GM12878 (cell line): ENCODE results near the gene NRSN2. TPM values are rescaled to one million over a fixed set of nuclear protein-coding genes. Genes with fewer than 3 reads are reported as not detected.
"Not testable (repeated sequence)": the region's sequence is repeated elsewhere in the genome, so short reads cannot be mapped to it uniquely, and the experiment has no call there.

Experiments
- ATAC-seq: fragments of 200-7000 bp; cut with Tn5 transposase; 3 replicates; pipeline ENCODE4 v1.9.1; 2020; ENCODE audit warnings: mild to moderate bottlenecking, moderate library complexity
- BruUV-seq: library from RNA; stranded (reverse); fragments of 400-500 nt; replicated peaks from 2 replicates; lab custom pipeline; 2021; lab: Mats Ljungman, UMichigan
- CTCF ChIA-PET: fragments of 300-600 bp; sonication (Branson Sonifier 250); formaldehyde crosslinking; extraction: SDS; loops from one replicate; lab custom pipeline; 2021; ENCODE audit warnings: inconsistent platforms; lab: Yijun Ruan, JAX
- POLR2A ChIA-PET: fragments of 350-600 bp; formaldehyde crosslinking; extraction: SDS; loops from one replicate; lab custom pipeline; 2021; ENCODE audit warnings: inconsistent platforms; lab: Charles Lee
- RAD21 ChIA-PET: fragments of 300-600 bp; sonication (Branson Sonifier 250); formaldehyde crosslinking; loops from one replicate; lab custom pipeline; 2023; ENCODE audit warnings: antibody characterized with exemption; ENCODE audit not compliant: unreplicated experiment; lab: Charles Lee
- SMC1A ChIA-PET: fragments of 300-600 bp; sonication (Branson Sonifier 250); formaldehyde crosslinking; loops from one replicate; lab custom pipeline; 2023; ENCODE audit not compliant: unreplicated experiment, uncharacterized antibody; lab: Charles Lee
- DNase-seq: peaks from one replicate; pipeline ENCODE4 v3.0.0-alpha.2; 2011; ENCODE audit warnings: low read depth, low spot score
- FAIRE-seq: peaks from 3 replicates; lab custom pipeline; 2011; peaks lifted over from hg19 to GRCh38; lab: Jason Lieb, UNC
- H2AFZ ChIP-seq: 2 replicates; pipeline ENCODE4 v1.6.0; 2011; ENCODE audit warnings: low read depth, low read length, control low read depth; ENCODE audit not compliant: control insufficient read depth
- H3K27ac ChIP-seq: 2 replicates; pipeline ENCODE4 v1.5.1; 2011; ENCODE audit warnings: control low read depth; ENCODE audit not compliant: control insufficient read depth, insufficient read depth
- H3K27me3 ChIP-seq, 2 experiments: replicated peaks in 1 of 2; 2 replicates each; pipeline versions ENCODE4 v1.6.0 to v1.6.1; 2011; ENCODE audit warnings: low read length in 1 of 2; ENCODE audit not compliant: control insufficient read depth in 2 of 2, insufficient read depth in 2 of 2
- H3K36me3 ChIP-seq, 2 experiments: 2 replicates each; pipeline ENCODE4 v1.5.1; 2011; ENCODE audit warnings: low read length in 1 of 2; ENCODE audit not compliant: control insufficient read depth in 2 of 2, insufficient read depth in 2 of 2
- H3K4me1 ChIP-seq: 2 replicates; pipeline ENCODE4 v1.6.1; 2011; ENCODE audit warnings: mild to moderate bottlenecking, low read length, moderate library complexity, mixed read lengths; ENCODE audit not compliant: control insufficient read depth, insufficient read depth
- H3K4me2 ChIP-seq: 2 replicates; pipeline ENCODE4 v1.6.0; 2011; ENCODE audit warnings: control low read depth; ENCODE audit not compliant: control insufficient read depth, insufficient read depth
- H3K4me3 ChIP-seq: fragments of 200-600 bp; sonication (generic); 2 replicates; pipeline ENCODE4 v1.5.1; 2016
- H3K79me2 ChIP-seq: 2 replicates; pipeline ENCODE4 v1.6.0; 2011; ENCODE audit warnings: low read length; ENCODE audit not compliant: control insufficient read depth, insufficient read depth
- H3K9ac ChIP-seq: 2 replicates; pipeline ENCODE4 v1.8.0; 2011; ENCODE audit warnings: low read length, control low read depth, mixed read lengths; ENCODE audit not compliant: control insufficient read depth, insufficient read depth
- H3K9me3 ChIP-seq: replicated peaks from 3 replicates; pipeline ENCODE4 v1.5.1; 2011; ENCODE audit warnings: mild to moderate bottlenecking, low read length; ENCODE audit not compliant: control insufficient read depth, insufficient read depth
- H4K20me1 ChIP-seq: 2 replicates; pipeline ENCODE4 v1.6.0; 2011; ENCODE audit not compliant: control insufficient read depth, insufficient read depth
- EGR1 ChIP-seq, 2 experiments: IDR thresholded peaks; 1 replicate in 1 of 2; 2 replicates in 1 of 2; pipeline ENCODE4 v1.6.1; 2011 to 2012; ENCODE audit warnings: low read depth in 2 of 2, low read length in 2 of 2, borderline replicate concordance in 1 of 2, mild to moderate bottlenecking in 1 of 2, moderate library complexity in 1 of 2
- ETV6 ChIP-seq, 2 experiments: fragments of 450-650 bp in 1 of 2; IDR thresholded peaks in 1 of 2; conservative IDR thresholded peaks in 1 of 2; 2 replicates each; pipeline ENCODE4 v1.6.1; 2014; ENCODE audit warnings: antibody characterized with exemption in 1 of 2, borderline replicate concordance in 1 of 2, low read depth in 1 of 2, mild to moderate bottlenecking in 1 of 2, moderate library complexity in 1 of 2
- MTA2 ChIP-seq: fragments of 450-650 bp; IDR thresholded peaks from 2 replicates; pipeline ENCODE4 v1.6.1; 2016; ENCODE audit warnings: low read depth, mild to moderate bottlenecking, moderate library complexity
- YY1 ChIP-seq: IDR thresholded peaks from 2 replicates; pipeline ENCODE4 v1.6.1; 2011; ENCODE audit warnings: low read depth, mild to moderate bottlenecking, low read length
- WGBS: methylation state at CpG from one replicate; pipeline ENCODE4 v1.1.6; 2016; ENCODE audit warnings: low lambda C conversion rate; ENCODE audit not compliant: insufficient replicate concordance, insufficient coverage; ENCODE audit errors: missing lambda C conversion rate; 5-methylcytosine and 5-hydroxymethylcytosine counted together
- in situ Hi-C: fragments of 300-500 bp; cut with MboI; formaldehyde crosslinking; loops from 9 replicates; pipeline ENCODE4 v1.14.3; 2018; ENCODE audit warnings: mixed read lengths
- intact Hi-C: fragments of 100-400 bp; cut with micrococcal nuclease; formaldehyde crosslinking; loops from one replicate; pipeline ENCODE4 v1.14.2; 2022; ENCODE audit not compliant: unreplicated experiment
- polyA plus RNA-seq, 11 experiments: library from polyadenylated mRNA; depleted of rRNA in 4 of 11; unstranded in 6 of 11; stranded (reverse) in 5 of 11; fragments of >200 nt; fragmentation: Nextera tagmentation in 4 of 11; fragmentation: Illumina TruSeq in 1 of 11; extraction: Ambion mirVana in 4 of 11; extraction: Trizol in 1 of 11; gene quantifications; 1 replicate in 1 of 11; 2 replicates in 10 of 11; pipeline versions ENCODE4 v1.2.1 to v1.2.3, GENCODE V29; 2011 to 2016; ENCODE audit warnings: inconsistent platforms in 2 of 11, missing spikeins in 2 of 11, low read depth in 1 of 11
- total RNA-seq, 4 experiments: library from RNA; depleted of rRNA in 3 of 4; stranded (reverse); fragments of >200 nt in 3 of 4; fragmentation: Illumina TruSeq in 1 of 4; extraction: Trizol in 1 of 4; gene quantifications; 2 replicates each; pipeline versions ENCODE4 v1.2.1 to v1.2.3, GENCODE V29; 2013 to 2021
- TF ChIP-seq, protein P1 (sequence below): fragments of 450-650 bp; IDR thresholded peaks from 2 replicates; pipeline ENCODE4 v1.6.1; 2016; ENCODE audit warnings: mild to moderate bottlenecking

The NRSN2 gene
- total and polyA plus RNA-seq, 10 of the 15 experiments (the other 5 are each of a cell fraction or from before 2014, with no cell fraction given): 6.2 to 32.4 (median 13.0) TPM

DNA sequence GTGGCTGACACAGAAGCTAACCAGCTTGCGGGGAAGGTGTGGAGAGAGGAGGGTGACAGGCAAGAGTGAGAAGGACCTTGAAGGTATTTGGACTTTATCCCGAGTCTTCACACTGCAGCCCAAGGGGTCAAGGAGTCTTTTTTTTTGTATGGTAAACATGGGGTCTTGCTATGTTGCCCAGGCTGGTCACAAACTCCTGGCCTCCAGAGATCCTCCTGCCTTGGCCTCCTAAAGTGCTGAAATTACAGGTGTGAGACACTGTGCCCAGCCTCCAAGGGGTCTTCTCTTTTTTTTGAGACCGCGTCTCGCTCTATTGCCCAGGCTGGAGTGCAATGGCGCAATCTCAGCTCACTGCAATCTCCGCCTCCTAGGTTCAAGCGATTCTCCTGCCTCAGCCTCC, 12.3 kb upstream of the NRSN2 start (continued):
- TF ChIP-seq ETV6 (conservative IDR thresholded peaks at IDR 0.05 in 1 of 2, IDR thresholded peaks at IDR 0.05 in 1 of 2; ENCODE audit: borderline replicate concordance in 1 of 2, low read depth in 1 of 2): no peak
- no peak for TF ChIP-seq EGR1 (IDR thresholded peaks at IDR 0.05; ENCODE audit: borderline replicate concordance in 1 of 2, low read depth in 2 of 2, low read length in 2 of 2)
- no peak for TF ChIP-seq MTA2

GRCh38 chr20:336040-336439, 10.9 kb upstream of the NRSN2 start:
- DNase-seq, in situ Hi-C loops, SMC1A ChIA-PET, H3K36me3 ChIP-seq, H4K20me1 ChIP-seq, H3K4me2 ChIP-seq, H3K79me2 ChIP-seq, H2AFZ ChIP-seq, H3K9me3 ChIP-seq, H3K4me1 ChIP-seq, H3K9ac ChIP-seq, H3K27me3 ChIP-seq, H3K4me3 ChIP-seq, POLR2A ChIA-PET, BruUV-seq, CTCF ChIA-PET, H3K27ac ChIP-seq, FAIRE-seq, ATAC-seq, RAD21 ChIA-PET, intact Hi-C loops: not testable (repeated sequence)
- 80% methylated on average over 1 of the region's 1 CpG for WGBS

GRCh38 chr20:341682-342081, 5.2 kb upstream of the NRSN2 start:
- POLR2A ChIA-PET: no interaction called here
- in situ Hi-C loops: no loop called here
- BruUV-seq: no TSS peak

More at GRCh38 chr20:341682-342081, 5.2 kb upstream of the NRSN2 start:
- Histone ChIP-seq H3K9ac (no peak overlapping the region), H3K27me3 (no peaks in the 10 kb centered on the region), H3K4me1 (peaks cover 6% of the 10 kb centered on the region; the same call in 1 of the 2 replicates), H3K4me3 (no peak overlapping the region), H4K20me1 (no peaks in the 10 kb centered on the region), H3K27ac (no peak overlapping the region), H3K36me3 (no peaks in the 10 kb centered on the region), H2AFZ (no peak overlapping the region), H3K79me2 (no peaks in the 10 kb centered on the region; the same call in 1 of the 2 replicates), H3K4me2 (no peak overlapping the region), H3K9me3 (no peaks in the 10 kb centered on the region)
- CTCF ChIA-PET: interaction anchor here (1.0 to 1.9 kb wide), 2 partner anchors 10 to 13 kb away, joined by 4 to 12 read pairs; no protein-coding TSS in a partner anchor
- intact Hi-C loops: no loop called here
- RAD21 ChIA-PET: interaction anchor here (0.9 kb wide), 1 partner anchor 11 kb away, joined by 3 read pairs; no protein-coding TSS in a partner anchor
- DNase-seq (no peak), ATAC-seq (no peak), FAIRE-seq (no peak)
- TF ChIP-seq YY1: peak; percentile 58; the same call in 1 of the 2 replicates
- TF ChIP-seq, protein P1, sequence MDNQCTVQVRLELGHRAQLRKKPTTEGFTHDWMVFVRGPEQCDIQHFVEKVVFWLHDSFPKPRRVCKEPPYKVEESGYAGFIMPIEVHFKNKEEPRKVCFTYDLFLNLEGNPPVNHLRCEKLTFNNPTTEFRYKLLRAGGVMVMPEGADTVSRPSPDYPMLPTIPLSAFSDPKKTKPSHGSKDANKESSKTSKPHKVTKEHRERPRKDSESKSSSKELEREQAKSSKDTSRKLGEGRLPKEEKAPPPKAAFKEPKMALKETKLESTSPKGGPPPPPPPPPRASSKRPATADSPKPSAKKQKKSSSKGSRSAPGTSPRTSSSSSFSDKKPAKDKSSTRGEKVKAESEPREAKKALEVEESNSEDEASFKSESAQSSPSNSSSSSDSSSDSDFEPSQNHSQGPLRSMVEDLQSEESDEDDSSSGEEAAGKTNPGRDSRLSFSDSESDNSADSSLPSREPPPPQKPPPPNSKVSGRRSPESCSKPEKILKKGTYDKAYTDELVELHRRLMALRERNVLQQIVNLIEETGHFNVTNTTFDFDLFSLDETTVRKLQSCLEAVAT: no peak
- 52% methylated on average over 2 of the region's 2 CpGs for WGBS
- SMC1A ChIA-PET: interaction anchor here (1.8 kb wide), 1 partner anchor 11 kb away, joined by 3 read pairs; no protein-coding TSS in a partner anchor
